Measurements from ENCODE around the gene ARHGEF3. TPM values are rescaled to one million over a fixed set of nuclear protein-coding genes. Genes with fewer than 3 reads are reported as not detected.

The ARHGEF3 gene
- total RNA-seq, 1 donor from 2014 or later = 37.5 TPM

- Histone ChIP-seq H3K27me3 (no peaks in the 10 kb centered on the region), H3K9me3 (no peaks in the 10 kb centered on the region), H3K4me1 (peaks cover 8% of the 10 kb centered on the region), H3K4me3 (no peak overlapping the region), H3K27ac (no peak overlapping the region), H3K36me3 (no peaks in the 10 kb centered on the region)
- intact Hi-C loops (cut with DNase I) = no loop called here
- no peak for TF ChIP-seq CTCF (IDR thresholded peaks at IDR 0.05)
- ATAC-seq = no peak
- DNase-seq = no peak
Observed at GRCh38 chr3:56812754-56813652, 11.3 kb upstream of the ARHGEF3 start.

- ATAC-seq (no peak), DNase-seq (no peak)
- peaks cover 8% of the 10 kb centered on the region for H3K4me1 ChIP-seq
- no peaks in the 10 kb centered on the region for H3K9me3 ChIP-seq
- no peaks in the 10 kb centered on the region for H3K36me3 ChIP-seq
- no peak overlapping the region for H3K27ac ChIP-seq
- intact Hi-C loops (cut with DNase I) = no loop called here
- no peaks in the 10 kb centered on the region for H3K27me3 ChIP-seq
- H3K4me3 ChIP-seq = no peak overlapping the region
- no peak for TF ChIP-seq CTCF (IDR thresholded peaks at IDR 0.05)
Observed at GRCh38 chr3:56811546-56812202, 9.9 kb upstream of the ARHGEF3 start.

GRCh38 chr3:56810577-56811545 is 9.1 kb upstream of the ARHGEF3 start:
- ATAC-seq = no peak
- no peak overlapping the region for H3K4me3 ChIP-seq
- H3K9me3 ChIP-seq = no peaks in the 10 kb centered on the region
- no peak for DNase-seq
- H3K36me3 ChIP-seq = no peaks in the 10 kb centered on the region
- no peak overlapping the region for H3K27ac ChIP-seq
- no peak for TF ChIP-seq CTCF (IDR thresholded peaks at IDR 0.05)
- intact Hi-C loops (cut with DNase I) = no loop called here
- no peaks in the 10 kb centered on the region for H3K27me3 ChIP-seq
- H3K4me1 ChIP-seq = peaks cover 8% of the 10 kb centered on the region

- intact Hi-C loops (cut with DNase I) = loop anchor here (10.0 kb wide), 1 partner anchor 178 kb away; no protein-coding TSS in a partner anchor
- H3K4me1 ChIP-seq = no peaks in the 10 kb centered on the region
- DNase-seq = no peak
- H3K9me3 ChIP-seq = no peaks in the 10 kb centered on the region
- no peaks in the 10 kb centered on the region for H3K27me3 ChIP-seq
- no peak for ATAC-seq
- no peaks in the 10 kb centered on the region for H3K36me3 ChIP-seq
- no peak overlapping the region for H3K27ac ChIP-seq
- no peak overlapping the region for H3K4me3 ChIP-seq
- TF ChIP-seq CTCF (IDR thresholded peaks at IDR 0.05) = no peak
Observed at GRCh38 chr3:56806407-56806806, 4.7 kb upstream of the ARHGEF3 start.

GRCh38 chr3:56802790-56803189 is 1.0 kb upstream of the ARHGEF3 start:
- DNase-seq (no peak), ATAC-seq (no peak)
- H3K4me1 ChIP-seq = peaks cover 20% of the 10 kb centered on the region
- H3K4me3 ChIP-seq = no peak overlapping the region
- no peak overlapping the region for H3K27ac ChIP-seq
- no peaks in the 10 kb centered on the region for H3K27me3 ChIP-seq
- H3K36me3 ChIP-seq = no peaks in the 10 kb centered on the region
- no peak for TF ChIP-seq CTCF (IDR thresholded peaks at IDR 0.05)
- intact Hi-C loops (cut with DNase I) = loop anchor here (5.0 to 10.0 kb wide), 2 partner anchors 100 to 182 kb away; no protein-coding TSS in a partner anchor
- no peaks in the 10 kb centered on the region for H3K9me3 ChIP-seq

All from upper lobe of right lung (tissue), 1 donor.